Vagina (tissue), 2 donors: ENCODE results near the gene TNFRSF13B. TPM values are rescaled to one million over a fixed set of nuclear protein-coding genes. Genes with fewer than 3 reads are reported as not detected.

Source experiments
- DNase-seq, 2 donors: peaks; one replicate each; pipeline ENCODE4 v3.0.0-alpha.2; 2017; ENCODE audit errors: extremely low spot score in 2 of 2
- H3K27ac ChIP-seq: fragments of 200-600 bp; sonication (generic); one replicate; pipeline ENCODE4 v1.5.1; 2019
- H3K27me3 ChIP-seq: fragments of 200-600 bp; sonication (generic); one replicate; pipeline ENCODE4 v1.5.1; 2019
- H3K36me3 ChIP-seq, 2 donors: fragments of 200-600 bp; sonication (generic); one replicate each; pipeline ENCODE4 v1.5.1; 2017 to 2019
- H3K4me1 ChIP-seq: fragments of 200-600 bp; sonication (generic); one replicate; pipeline ENCODE4 v1.5.1; 2019
- H3K4me3 ChIP-seq, 2 donors: fragments of 200-600 bp; sonication (generic); 1 replicate in 1 of 2; 2 replicates in 1 of 2; pipeline ENCODE4 v1.5.1; 2016 to 2019
- H3K9me3 ChIP-seq: fragments of 200-600 bp; sonication (generic); one replicate; pipeline ENCODE4 v1.5.1; 2019
- CTCF ChIP-seq, 3 experiments: fragments of 450-650 bp in 2 of 3; fragments of 200-600 bp in 1 of 3; sonication (generic) in 1 of 3; IDR thresholded peaks; one replicate each; pipeline ENCODE4 v1.5.1; 2017 to 2019; ENCODE audit warnings: antibody characterized with exemption in 3 of 3, mild to moderate bottlenecking in 2 of 3, moderate library complexity in 2 of 3
- POLR2A ChIP-seq, 2 donors: fragments of 450-650 bp; IDR thresholded peaks; one replicate each; pipeline ENCODE4 v1.6.1; 2017; ENCODE audit warnings: antibody characterized with exemption in 2 of 2, mild to moderate bottlenecking in 2 of 2, moderate library complexity in 2 of 2
- POLR2AphosphoS5 ChIP-seq, 2 donors: sonication (generic); formaldehyde crosslinking; IDR thresholded peaks; one replicate each; pipeline ENCODE4 v1.9.0; 2017; ENCODE audit warnings: antibody characterized with exemption in 2 of 2, mild to moderate bottlenecking in 2 of 2, low read depth in 1 of 2; ENCODE audit not compliant: insufficient read depth in 1 of 2
- intact Hi-C: fragments of 100-400 bp; cut with DNase I; formaldehyde crosslinking; loops from one replicate; pipeline ENCODE4 v1.15.1; 2023
- total RNA-seq: library from RNA; depleted of rRNA; stranded (reverse); fragments of >200 nt; gene quantifications from one replicate; pipeline ENCODE4 v1.2.3, GENCODE V29; 2016

TNFRSF13B gene
- total RNA-seq = not detected

GRCh38 chr17:16971458-16972338 lies at the start of gene TNFRSF13B:
TNFRSF13B (minus strand) TSS chr17:16972118; CDS start chr17:16972075, 43 bp downstream.
- no peaks in the 10 kb centered on the region for H3K9me3 ChIP-seq
- no peak within 1 kb of the TSS for H3K27ac ChIP-seq
- no peak for TF ChIP-seq POLR2A (IDR thresholded peaks at IDR 0.05)
- TF ChIP-seq POLR2AphosphoS5 (IDR thresholded peaks at IDR 0.05; ENCODE audit: insufficient read depth in 1 of 2, low read depth in 1 of 2) = no peak
- TF ChIP-seq CTCF (IDR thresholded peaks at IDR 0.05) = no peak
- H3K4me1 ChIP-seq = no peaks in the 10 kb centered on the region
- H3K4me3 ChIP-seq = no peak within 1 kb of the TSS
- H3K27me3 ChIP-seq = no peaks in the 10 kb centered on the region
- H3K36me3 ChIP-seq = no peaks in the 10 kb centered on the region
- intact Hi-C loops = no loop called here
- DNase-seq = no peak

GRCh38 chr17:17021194-17021863 lies 49.4 kb upstream of the TNFRSF13B start:
- no peak for TF ChIP-seq CTCF (IDR thresholded peaks at IDR 0.05)
- TF ChIP-seq POLR2AphosphoS5 (IDR thresholded peaks at IDR 0.05; ENCODE audit: insufficient read depth in 1 of 2, low read depth in 1 of 2) = no peak
- no peak for TF ChIP-seq POLR2A (IDR thresholded peaks at IDR 0.05)
- Histone ChIP-seq H3K4me1 (peaks cover 9% of the 10 kb centered on the region), H3K27ac (peak overlapping the region; percentile 7)

GRCh38 chr17:17020821-17021193 lies 48.9 kb upstream of the TNFRSF13B start:
- Histone ChIP-seq H3K27me3 (no peaks in the 10 kb centered on the region), H3K9me3 (no peaks in the 10 kb centered on the region), H3K4me1 (peaks cover 9% of the 10 kb centered on the region), H3K36me3 (no peaks in the 10 kb centered on the region), H3K4me3 (no peak overlapping the region), H3K27ac (peak overlapping the region; percentile 7)
- intact Hi-C loops = no loop called here
- no peak for TF ChIP-seq CTCF (IDR thresholded peaks at IDR 0.05)
- no peak for TF ChIP-seq POLR2AphosphoS5 (IDR thresholded peaks at IDR 0.05; ENCODE audit: insufficient read depth in 1 of 2, low read depth in 1 of 2)
- no peak for DNase-seq

More at GRCh38 chr17:17021194-17021863, 49.4 kb upstream of the TNFRSF13B start:
- no peaks in the 10 kb centered on the region for H3K27me3 ChIP-seq
- intact Hi-C loops = no loop called here
- DNase-seq = no peak
- H3K4me3 ChIP-seq = no peak overlapping the region
- H3K36me3 ChIP-seq = no peaks in the 10 kb centered on the region
- no peaks in the 10 kb centered on the region for H3K9me3 ChIP-seq

GRCh38 chr17:17019891-17020456 lies 48.1 kb upstream of the TNFRSF13B start:
- H3K27ac ChIP-seq = no peak overlapping the region

More at GRCh38 chr17:17019891-17020456, 48.1 kb upstream of the TNFRSF13B start:
- DNase-seq = no peak
- intact Hi-C loops = no loop called here
- Histone ChIP-seq H3K36me3 (no peaks in the 10 kb centered on the region), H3K9me3 (no peaks in the 10 kb centered on the region), H3K4me3 (no peak overlapping the region), H3K4me1 (peaks cover 9% of the 10 kb centered on the region), H3K27me3 (no peaks in the 10 kb centered on the region)
- TF ChIP-seq POLR2A (IDR thresholded peaks at IDR 0.05) (no peak), POLR2AphosphoS5 (IDR thresholded peaks at IDR 0.05; ENCODE audit: insufficient read depth in 1 of 2, low read depth in 1 of 2) (no peak), CTCF (IDR thresholded peaks at IDR 0.05) (no peak)
